Stimulated activated CD8-positive, alpha-beta memory T cell treated with anti-CD3 and anti-CD28 coated beads, Interleukin-7, amount 100 ng/mL, for 1 hour (primary cell): ENCODE results near the gene TMEM18.

Source experiments
- DNase-seq, 2 donors: peaks; one replicate each; pipeline ENCODE4 v3.0.0-alpha.2; 2020; ENCODE audit warnings: low read depth in 2 of 2

The TMEM18 gene

GRCh38 chr2:634636-635388 lies 42.4 kb downstream of the TMEM18 start:
- DNase-seq: no peak

DNA sequence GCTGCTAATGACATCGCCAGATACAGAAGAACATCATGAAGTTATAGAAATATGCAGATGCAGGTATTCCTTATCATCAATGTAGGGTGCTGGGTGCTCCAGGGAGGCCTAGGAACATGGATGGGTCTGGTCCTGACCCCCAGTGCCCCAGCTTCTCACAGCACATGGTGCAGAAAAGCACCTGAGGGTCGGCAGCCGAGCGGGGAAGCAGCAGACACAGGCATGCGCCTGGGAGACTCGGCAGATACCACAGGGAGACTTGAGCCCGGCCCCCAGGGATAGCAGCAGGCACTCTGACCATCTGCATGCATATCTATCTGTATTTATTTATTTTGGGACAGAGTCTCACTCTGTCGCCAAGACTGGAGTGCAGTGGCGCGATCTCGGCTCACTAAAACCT lies 43.2 kb downstream of the TMEM18 start:
- DNase-seq: no peak

DNA sequence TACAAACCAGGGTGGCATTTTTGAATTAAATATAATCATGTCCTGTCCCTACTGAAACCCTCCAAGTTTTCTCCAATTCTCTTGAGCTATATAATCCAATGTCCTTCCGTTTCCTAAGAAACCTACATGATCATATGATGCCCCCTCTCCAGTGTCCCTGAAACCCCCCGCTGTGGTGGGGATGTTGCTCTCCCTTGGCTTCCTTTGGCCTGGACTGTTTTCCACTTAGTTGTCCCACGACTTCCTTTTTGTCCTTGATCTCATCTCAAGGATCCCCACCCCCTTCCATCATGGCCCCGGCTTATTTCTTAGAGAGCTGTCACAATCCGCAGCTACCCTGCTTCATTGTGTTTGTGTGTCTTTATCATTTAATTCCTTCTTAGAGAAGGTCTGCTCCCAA lies 43.8 kb downstream of the TMEM18 start:
- DNase-seq: no peak

DNA sequence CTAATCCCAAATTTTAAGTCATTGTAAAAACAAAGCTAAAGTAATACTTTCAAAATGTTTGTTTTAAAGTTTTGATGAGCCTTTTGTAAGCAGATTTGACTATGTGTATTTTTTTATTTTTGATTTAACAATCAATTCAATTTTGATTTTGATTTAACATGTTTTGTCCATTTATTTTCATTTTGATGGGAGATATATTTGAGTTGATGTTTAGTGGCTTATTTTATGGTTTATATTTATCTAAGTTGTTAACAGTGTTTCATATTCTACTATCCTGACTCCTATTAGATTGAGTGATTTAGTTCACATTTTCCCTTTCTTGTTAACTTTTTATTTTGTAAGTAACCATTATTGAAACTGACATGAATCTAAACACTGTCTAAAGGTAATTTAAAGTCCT lies 44.7 kb downstream of the TMEM18 start:
- DNase-seq: no peak

DNA sequence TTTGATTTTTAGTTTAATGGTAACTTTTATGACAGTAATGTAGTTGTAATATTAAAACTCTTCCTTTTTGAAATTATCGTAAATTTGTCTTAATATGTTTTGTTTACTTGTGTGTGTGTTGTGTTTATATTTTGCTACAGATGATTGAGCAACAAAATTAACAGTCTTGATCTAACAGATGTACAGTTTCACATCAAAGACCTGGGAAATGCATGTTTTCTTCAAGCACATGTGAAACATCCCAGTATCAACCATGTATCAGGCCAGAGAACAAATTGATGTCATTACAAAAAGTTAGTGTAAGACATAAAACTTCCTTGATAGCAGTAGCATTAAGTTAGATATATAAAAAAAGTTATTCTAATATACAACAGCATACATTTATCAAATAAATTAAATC lies 45.5 kb downstream of the TMEM18 start:
- no peak for DNase-seq

- no peak for DNase-seq
Observed at GRCh38 chr2:630451-631320, 46.5 kb downstream of the TMEM18 start.

DNA sequence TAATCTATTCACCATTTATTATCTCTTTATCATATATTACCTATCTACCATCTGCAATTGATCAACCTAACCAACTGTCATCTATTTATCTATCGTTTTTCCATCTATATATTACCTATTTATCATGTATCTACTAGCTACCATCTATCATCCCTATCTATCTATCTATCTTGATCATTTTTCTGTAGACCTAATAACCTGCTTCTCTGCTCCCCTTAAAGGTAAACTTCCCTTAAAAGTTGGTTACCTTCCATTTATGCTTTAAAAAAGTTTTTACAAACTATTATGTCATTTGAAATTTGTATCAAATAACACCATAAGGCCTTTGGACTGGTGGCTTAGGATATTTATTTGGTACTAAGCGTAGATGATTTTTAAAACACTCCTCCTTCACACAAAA lies 47.2 kb downstream of the TMEM18 start:
- DNase-seq: no peak

DNA sequence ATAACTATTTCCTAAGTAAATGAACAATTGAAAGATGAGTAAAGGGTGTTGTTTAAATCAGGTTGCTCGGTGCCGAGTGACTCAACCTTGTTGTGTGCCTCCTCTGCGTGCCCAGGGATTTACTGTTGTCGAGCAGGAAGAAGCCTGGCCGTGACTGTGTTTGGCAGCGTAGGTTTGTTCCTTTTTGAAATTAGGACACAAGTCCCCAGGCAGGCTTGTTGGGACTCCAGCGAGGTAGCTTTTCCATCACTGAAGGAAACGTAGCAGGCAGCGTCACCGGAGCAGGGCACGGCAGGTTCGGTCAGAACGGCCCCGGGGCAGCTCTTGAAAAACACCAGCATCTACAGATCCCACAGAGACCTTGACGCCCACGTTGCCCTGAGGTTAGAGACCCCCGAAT lies 48.6 kb downstream of the TMEM18 start:
- DNase-seq: no peak

GRCh38 chr2:627926-628560 lies 49.2 kb downstream of the TMEM18 start:
- DNase-seq: no peak

GRCh38 chr2:627340-627709 lies 49.9 kb downstream of the TMEM18 start:
- no peak for DNase-seq

DNA sequence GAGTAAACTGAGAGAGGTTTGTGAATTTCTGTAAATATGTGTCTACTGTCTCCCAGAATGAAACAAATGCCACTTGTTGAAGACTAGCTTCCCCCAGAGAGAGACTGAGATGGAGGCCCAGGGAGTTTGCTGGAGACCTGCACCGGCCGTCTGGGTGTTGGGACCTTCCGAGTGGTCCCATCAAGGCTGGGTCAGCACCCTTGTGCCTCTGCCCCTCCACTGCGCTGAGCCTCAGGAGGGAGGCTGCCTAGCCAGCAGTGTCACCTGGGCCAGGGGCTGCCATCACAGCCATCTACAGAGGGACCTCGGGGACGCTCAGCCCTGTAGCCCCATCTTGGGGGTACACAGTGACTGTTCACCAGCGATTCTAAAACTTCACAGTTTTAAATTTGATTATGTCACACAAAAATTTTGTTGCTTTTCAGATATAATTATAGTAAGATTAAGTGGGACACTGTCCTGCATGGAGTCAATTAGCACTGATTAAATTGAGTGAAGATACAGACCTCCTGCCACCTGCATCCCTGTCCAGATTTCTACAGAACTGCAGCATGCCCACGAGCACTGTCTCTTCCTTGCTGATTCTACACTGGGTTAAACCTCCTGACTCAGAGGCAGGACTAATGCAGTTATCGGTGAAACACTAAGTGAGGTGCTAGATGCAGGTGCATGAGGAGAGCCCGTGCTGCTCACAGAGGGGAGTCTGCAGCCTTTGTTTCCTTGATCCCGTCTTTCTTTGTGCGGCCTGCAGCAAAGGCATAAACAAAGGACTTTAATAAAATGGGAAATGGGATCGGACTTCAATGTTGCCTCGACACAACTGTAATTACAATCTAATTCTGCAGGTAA lies 50.5 kb downstream of the TMEM18 start:
- no peak for DNase-seq

GRCh38 chr2:625415-626333 lies 51.5 kb downstream of the TMEM18 start:
- DNase-seq: no peak

DNA sequence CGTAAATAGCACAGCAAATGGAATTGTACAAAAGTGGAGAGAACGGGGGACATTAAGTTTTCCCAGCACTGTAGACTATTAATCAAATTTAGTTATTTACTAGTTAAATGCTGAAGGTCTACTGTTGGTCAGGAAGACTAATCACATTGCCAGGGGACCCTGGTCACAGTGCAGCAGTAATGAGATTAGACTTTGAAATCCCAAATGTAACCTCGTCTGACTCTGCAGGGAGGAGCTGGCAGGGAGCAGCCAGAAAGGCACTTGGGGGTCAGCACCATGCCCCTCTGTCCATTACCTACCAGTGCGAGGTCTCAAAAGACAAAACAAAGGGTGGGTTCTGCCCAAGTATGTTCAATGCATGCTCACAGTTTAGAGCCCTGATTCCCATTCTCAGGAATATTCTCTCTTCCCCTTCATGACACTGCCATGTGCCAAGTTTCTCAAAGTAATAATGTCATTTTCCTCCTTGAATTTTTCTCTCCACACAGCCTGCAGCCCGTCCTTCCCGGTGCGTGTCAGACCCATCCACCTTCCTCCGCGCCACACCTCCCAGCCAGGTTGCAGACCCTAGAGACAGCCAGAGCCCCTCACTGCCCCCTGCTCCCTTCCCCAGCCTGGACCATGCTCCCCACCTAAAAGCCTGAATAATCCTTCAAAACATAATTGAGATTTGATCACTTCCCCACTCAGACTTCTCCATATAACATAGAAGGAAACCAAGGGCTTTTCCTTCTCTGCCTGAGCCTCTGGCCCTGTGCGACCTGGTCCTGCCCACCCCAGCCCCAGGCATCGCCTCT lies 52.5 kb downstream of the TMEM18 start:
- DNase-seq: no peak

GRCh38 chr2:624096-624495 lies 53.1 kb downstream of the TMEM18 start:
- DNase-seq: no peak

DNA sequence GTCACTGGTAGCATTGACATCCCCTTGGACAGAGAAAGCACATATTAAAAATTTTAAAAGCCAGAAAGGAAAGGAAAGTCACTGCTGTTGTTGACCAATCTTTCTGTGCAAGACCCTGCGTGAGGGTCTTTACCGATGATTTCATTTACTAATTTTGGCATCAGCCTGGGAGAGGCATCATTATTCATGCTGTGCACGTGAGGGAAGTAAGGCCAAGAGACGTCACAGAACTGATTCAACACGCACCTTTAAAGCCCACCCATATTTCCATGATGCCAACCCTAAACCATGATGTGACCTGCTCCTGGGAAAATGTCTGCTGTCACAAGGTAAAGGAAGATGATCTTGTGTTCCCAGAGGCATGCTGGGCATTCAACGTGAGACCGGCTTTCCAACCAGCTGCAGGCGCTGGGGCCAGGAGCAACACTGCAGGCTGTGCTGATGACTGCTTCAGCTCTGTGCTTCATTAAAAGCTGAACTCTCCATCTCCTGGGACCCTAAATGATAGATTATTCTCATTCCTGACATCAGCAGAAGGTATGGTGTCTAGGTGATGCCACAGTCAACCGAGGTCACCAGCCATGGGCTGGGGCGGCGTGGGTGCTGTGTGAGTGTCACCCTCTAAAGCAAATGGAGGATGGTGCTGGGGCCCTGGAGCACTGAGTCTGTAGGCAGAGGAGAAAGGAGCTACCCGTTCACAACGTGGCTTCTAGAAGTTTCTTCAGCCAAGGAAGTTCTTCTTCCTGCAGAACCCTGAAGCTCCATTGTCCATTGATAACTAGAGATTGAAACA lies 53.9 kb downstream of the TMEM18 start:
- DNase-seq: no peak

GRCh38 chr2:622357-622756 lies 54.8 kb downstream of the TMEM18 start:
- DNase-seq: no peak

DNA sequence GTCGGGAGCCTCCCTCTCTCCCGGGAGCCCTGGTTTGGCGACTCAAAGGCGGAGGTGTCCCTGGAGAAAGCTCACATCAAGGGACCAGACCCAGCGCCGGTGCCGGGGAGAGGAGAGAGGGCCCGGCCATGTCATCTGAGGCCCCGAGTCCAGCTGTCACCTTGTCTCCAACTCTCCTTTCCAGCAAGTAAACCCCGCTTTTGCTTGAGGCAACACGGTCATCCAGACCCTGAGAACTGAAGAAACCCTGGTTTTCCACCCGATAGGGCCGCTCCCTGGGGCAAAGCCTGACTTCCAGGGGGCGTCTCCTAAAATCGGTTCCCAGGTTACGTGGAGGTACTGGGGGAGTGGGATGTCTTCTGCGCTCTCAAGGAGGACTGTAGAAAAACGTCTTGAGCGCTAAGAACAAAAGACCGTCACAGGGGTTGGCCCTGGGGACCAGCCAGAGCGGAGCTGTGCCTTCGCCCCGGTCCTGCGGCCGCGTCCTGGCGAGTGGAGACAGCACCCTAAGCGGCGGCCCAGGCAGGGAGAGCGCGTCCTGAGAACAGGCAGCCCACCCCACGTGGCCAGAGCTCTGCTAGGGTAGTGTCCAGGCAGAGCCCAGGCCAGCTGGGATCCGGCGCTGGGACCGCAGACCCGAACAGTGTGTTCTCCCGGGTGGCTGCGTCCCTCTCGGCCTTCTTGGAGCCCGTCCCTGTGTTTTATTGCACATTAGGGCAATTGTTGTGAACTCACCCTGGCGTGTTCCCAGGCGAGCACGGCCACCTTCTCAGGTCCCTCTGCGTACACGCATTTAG lies 55.7 kb downstream of the TMEM18 start:
- DNase-seq: no peak
